Adipocyte (in vitro differentiated cells): Measurements from ENCODE around the gene SAMD11.
"Not testable (repeated sequence)": the region's sequence is repeated elsewhere in the genome, so short reads cannot be mapped to it uniquely, and the experiment has no call there.

Source experiments
- DNase-seq: peaks from one replicate; pipeline ENCODE4 v3.0.0-alpha.2; 2015; ENCODE audit warnings: low read depth
- H3K27me3 ChIP-seq: replicated peaks from 2 replicates; pipeline ENCODE4 v1.7.0; 2013; ENCODE audit warnings: mild to moderate bottlenecking, low read length, moderate library complexity; ENCODE audit not compliant: control insufficient read depth, insufficient read depth
- H3K36me3 ChIP-seq: 2 replicates; pipeline ENCODE4 v1.7.0; 2013; ENCODE audit warnings: low read length, mild to moderate bottlenecking, moderate library complexity; ENCODE audit not compliant: control insufficient read depth, insufficient read depth, severe bottlenecking
- H3K4me1 ChIP-seq: 2 replicates; pipeline ENCODE4 v1.7.0; 2013; ENCODE audit warnings: mild to moderate bottlenecking, low read length, moderate library complexity; ENCODE audit not compliant: control insufficient read depth, insufficient read depth
- H3K4me3 ChIP-seq: 2 replicates; pipeline ENCODE4 v1.7.0; 2013; ENCODE audit warnings: mild to moderate bottlenecking, low read length, moderate library complexity
- H3K9ac ChIP-seq: 2 replicates; pipeline ENCODE4 v1.7.0; 2013; ENCODE audit warnings: mild to moderate bottlenecking, low read length, moderate library complexity
- H3K9me3 ChIP-seq: 2 replicates; pipeline ENCODE4 v1.7.0; 2013; ENCODE audit warnings: mild to moderate bottlenecking, low read length, moderate library complexity; ENCODE audit not compliant: control insufficient read depth

SAMD11 gene

DNA sequence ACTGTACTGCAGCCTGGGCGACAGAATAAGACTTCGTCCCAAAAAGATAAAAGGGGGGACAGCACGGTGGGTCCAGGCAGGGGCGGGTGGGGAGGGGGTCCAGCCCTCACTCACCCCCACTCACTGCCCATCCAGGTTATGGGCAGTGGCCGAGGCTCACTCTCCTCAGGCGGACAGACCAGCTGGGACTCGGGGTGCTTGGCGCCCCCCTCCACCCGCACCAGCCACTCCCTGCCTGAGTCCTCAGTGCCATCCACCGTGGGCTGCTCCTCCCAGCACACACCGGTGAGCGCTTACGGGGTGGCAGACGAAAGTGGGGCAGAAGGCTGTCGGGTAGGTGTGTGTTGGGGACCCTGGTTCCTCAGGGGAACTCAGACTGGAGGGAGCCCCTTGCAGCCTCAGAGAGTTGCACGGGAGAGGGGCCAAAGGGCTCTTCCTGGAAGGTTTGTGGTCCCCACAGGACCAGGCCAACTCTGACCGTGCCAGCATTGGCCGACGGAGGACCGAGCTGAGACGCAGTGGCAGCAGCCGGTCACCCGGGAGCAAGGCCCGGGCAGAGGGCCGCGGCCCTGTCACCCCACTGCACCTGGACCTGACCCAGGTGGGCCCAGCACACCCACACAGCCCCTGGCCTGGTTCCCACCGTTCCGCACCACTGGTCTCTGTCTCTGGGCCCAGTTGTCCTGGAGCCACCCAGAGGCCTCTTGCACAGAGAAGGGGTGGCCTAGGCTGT is 49.2 kb downstream of the SAMD11 start:
- DNase-seq = no peak
- Histone ChIP-seq H3K4me3 (no peak overlapping the region), H3K36me3 (no peaks in the 10 kb centered on the region), H3K4me1 (no peaks in the 10 kb centered on the region), H3K9me3 (no peaks in the 10 kb centered on the region), H3K27me3 (peaks cover 39% of the 10 kb centered on the region), H3K9ac (no peak overlapping the region)

DNA sequence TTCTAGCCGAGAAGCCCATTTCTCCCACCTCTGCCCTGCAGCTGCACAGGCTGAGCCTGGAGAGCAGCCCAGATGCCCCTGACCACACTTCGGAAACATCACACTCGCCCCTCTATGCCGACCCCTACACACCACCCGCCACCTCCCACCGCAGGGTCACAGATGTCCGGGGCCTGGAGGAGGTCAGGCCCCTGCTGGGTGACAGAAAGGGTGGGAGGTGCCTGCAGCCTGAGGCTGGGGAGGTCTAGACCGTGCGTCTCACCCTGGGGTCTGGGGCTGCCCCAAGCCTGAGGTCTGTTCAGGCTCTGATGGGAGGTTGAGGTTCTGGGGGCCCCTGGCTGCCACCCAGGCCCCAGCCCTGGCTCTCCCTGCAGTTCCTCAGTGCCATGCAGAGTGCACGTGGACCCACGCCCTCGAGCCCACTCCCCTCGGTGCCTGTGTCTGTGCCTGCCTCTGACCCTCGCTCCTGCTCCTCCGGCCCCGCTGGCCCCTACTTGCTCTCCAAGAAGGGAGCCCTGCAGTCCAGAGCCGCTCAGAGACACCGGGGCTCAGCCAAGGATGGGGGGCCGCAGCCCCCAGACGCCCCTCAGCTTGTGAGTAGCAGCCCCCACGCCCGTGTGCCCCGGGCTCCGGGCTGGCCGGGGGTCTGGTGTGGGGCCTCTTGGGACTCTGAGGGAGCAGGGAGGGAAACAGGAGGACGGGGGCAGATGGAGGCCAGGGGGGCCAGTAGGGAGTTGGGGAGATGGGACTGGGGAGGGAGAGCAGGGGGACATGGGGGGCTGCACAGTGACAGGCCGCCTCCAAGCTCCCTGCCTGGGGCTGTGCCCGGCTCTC is 50.0 kb downstream of the SAMD11 start:
- DNase-seq = no peak
- Histone ChIP-seq H3K4me3 (no peak overlapping the region), H3K4me1 (no peaks in the 10 kb centered on the region), H3K9ac (no peak overlapping the region), H3K27me3 (peaks cover 31% of the 10 kb centered on the region), H3K36me3 (no peaks in the 10 kb centered on the region), H3K9me3 (no peaks in the 10 kb centered on the region)

DNA sequence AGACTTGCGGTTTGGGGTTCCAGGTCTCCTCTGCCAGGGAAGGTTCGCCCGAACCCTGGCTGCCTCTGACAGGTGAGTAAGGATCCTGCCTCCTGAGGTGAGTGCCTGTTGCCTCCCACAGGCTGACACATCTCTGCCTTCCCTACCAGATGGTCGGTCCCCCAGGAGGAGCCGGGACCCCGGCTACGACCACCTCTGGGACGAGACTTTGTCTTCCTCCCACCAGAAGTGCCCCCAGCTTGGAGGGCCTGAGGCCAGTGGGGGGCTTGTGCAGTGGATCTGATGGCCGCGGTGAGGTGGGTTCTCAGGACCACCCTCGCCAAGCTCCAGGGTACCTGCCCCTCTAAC is 50.5 kb downstream of the SAMD11 start:
- no peak overlapping the region for H3K4me3 ChIP-seq
- no peak overlapping the region for H3K9ac ChIP-seq
- DNase-seq = no peak
- no peaks in the 10 kb centered on the region for H3K9me3 ChIP-seq
- H3K27me3 ChIP-seq = peaks cover 30% of the 10 kb centered on the region
- no peaks in the 10 kb centered on the region for H3K36me3 ChIP-seq
- no peaks in the 10 kb centered on the region for H3K4me1 ChIP-seq

DNA sequence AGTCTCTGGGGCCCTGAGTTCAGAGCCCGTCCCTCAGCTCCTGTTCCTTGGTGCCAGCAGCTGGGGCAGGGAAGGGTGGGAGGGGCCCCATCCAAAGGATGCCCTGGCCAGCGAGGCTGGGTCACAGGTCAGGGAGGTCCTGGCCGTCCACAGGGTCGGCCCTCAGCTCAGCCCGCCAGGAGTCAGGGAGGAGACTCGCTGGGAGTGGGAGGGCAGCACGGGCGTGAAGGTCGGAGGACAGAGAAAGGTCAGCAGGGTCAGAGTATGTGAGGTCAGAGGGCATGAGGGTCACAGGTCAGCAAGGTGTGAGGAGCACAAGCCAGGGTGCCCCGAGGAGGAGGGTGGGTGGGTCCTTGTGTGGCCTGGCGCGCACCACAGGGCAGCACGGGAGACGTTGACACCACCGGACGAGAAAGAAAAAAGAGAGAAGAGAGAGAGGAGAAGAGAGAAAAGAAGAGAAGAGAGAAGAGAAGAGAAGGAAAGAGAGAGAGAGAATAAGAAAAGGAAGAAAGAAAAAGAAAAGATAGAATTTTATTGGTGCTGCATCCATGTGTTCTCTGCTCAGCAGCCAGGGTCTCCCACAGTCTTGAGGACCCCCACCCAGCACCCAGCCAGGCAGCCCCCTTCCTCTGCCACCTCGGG is 51.1 kb downstream of the SAMD11 start:
- no peak overlapping the region for H3K9ac ChIP-seq
- H3K9me3 ChIP-seq = no peaks in the 10 kb centered on the region
- H3K27me3 ChIP-seq = peaks cover 33% of the 10 kb centered on the region
- H3K4me3 ChIP-seq = no peak overlapping the region
- no peaks in the 10 kb centered on the region for H3K36me3 ChIP-seq
- no peaks in the 10 kb centered on the region for H3K4me1 ChIP-seq
- DNase-seq = no peak

DNA sequence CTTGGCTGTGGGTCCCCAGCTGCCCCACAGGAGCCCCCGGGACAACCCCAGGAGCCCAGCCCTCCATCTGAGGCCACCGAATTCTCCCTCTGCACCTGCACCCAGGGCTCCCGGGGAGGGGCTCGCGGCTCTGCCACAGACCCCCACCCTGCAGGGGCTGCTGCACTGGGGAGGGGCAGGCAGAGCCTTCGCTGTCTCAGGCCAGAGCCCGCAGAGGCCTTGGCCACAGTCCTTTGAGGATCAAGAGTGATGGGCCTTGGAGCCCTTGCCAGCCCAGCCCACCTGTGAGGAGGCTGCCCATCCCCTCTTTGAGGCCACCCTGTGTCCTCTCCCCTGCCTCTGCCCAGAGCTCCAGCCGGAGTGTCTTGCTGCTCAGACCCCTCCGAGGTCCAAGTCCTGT is 51.6 kb downstream of the SAMD11 start:
- Histone ChIP-seq H3K9ac (no peak overlapping the region), H3K4me3 (no peak overlapping the region), H3K27me3 (peaks cover 33% of the 10 kb centered on the region), H3K9me3 (no peaks in the 10 kb centered on the region), H3K36me3 (no peaks in the 10 kb centered on the region), H3K4me1 (no peaks in the 10 kb centered on the region)
- DNase-seq = no peak

DNA sequence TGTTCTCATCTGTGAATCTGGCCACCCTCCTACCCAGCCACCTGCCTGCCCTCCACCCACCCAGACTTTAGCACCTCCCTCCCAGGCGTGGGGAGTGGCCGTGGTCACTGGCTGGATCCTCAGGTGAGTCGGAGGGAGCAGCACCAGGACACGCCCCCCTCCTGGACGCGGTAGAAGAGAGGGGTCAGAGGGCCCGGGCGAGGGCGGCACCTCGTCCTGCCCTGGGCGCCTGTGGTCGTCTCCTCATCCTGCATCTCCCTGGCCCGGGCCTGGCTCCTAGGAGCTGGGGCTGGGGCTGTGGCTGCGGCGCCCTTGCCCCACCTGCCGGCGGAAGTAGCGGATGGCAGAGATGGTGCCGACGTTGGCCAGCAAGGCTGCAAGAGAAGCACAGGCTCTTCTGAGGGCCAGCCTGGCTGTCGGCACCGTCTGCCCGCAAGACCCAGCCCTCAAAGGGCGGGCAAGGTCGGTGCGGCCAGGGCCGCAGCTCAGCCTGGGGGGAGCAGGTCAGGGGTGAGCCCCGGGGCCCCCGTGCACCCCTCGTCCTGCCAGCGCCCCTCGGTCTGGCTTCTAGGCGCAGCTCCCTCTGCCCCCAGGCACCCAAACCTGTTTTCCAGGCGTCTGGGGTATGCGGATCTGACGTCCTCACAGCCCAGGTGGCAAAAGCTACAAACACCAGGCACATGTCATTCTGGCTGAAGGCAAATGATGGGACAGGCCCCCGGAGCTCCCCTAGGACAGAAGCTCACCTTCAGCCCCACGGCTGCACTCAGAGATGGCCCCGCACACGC is 52.4 kb downstream of the SAMD11 start:
- Histone ChIP-seq H3K36me3 (no peaks in the 10 kb centered on the region), H3K9ac (no peak overlapping the region), H3K4me3 (no peak overlapping the region), H3K4me1 (no peaks in the 10 kb centered on the region), H3K9me3 (no peaks in the 10 kb centered on the region), H3K27me3 (peaks cover 34% of the 10 kb centered on the region)
- peak; percentile 80 for DNase-seq

DNA sequence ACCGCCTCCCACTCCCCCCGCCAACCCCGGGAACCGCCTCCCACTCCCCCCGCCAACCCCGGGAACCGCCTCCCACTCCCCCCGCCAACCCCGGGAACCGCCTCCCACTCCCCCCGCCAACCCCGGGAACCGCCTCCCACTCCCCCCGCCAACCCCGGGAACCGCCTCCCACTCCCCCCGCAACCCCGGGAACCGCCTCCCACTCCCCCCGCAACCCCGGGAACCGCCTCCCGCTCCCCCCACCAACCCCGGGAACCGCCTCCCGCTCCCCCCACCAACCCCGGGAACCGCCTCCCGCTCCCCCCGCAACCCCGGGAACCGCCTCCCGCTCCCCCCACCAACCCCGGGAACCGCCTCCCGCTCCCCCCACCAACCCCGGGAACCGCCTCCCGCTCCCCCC is 53.1 kb downstream of the SAMD11 start:
- not testable (repeated sequence) for H3K4me3 ChIP-seq, H3K9ac ChIP-seq, H3K4me1 ChIP-seq, DNase-seq, H3K9me3 ChIP-seq, H3K36me3 ChIP-seq
- H3K27me3 ChIP-seq = peaks cover 41% of the 10 kb centered on the region

DNA sequence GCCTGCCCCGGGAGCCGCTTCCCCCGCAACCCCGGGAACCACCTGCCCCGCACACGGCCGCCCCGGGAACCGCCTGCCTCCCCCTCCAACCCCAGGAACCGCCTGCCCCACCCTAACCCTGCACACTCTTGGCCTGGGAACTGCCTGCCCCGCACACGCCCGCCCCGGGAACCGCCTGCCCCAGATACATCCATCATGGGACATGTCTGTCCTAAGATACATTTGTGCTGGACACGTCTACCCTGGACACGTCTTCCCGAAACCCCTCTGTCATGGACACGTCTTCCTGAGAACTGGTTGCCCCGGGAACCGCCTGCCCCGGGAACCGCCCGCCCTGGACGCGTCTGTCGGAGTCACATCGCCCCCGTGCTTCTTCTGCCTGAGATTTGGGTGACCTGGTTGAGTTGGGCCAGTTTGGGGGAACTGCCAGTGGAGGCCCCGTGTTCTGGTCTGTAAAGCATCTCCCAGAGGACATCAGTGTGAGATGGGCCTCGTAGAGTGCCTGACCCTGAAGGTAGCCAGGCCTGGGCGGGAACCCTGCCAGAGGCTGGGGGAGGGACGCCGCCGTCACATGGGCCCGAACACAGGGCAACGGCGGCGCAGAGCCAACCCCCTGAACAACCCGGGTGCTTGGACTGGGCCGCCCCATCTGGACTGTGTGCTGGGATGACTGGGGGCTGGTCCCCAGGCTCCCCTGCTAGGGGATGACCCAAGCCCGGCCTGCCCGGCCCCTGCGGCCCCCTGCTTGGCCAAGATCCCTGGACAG is 54.5 kb downstream of the SAMD11 start:
- Histone ChIP-seq H3K4me1 (no peaks in the 10 kb centered on the region), H3K36me3 (no peaks in the 10 kb centered on the region), H3K4me3 (no peak overlapping the region), H3K9ac (no peak overlapping the region), H3K27me3 (peaks cover 55% of the 10 kb centered on the region), H3K9me3 (no peaks in the 10 kb centered on the region)
- no peak for DNase-seq

DNA sequence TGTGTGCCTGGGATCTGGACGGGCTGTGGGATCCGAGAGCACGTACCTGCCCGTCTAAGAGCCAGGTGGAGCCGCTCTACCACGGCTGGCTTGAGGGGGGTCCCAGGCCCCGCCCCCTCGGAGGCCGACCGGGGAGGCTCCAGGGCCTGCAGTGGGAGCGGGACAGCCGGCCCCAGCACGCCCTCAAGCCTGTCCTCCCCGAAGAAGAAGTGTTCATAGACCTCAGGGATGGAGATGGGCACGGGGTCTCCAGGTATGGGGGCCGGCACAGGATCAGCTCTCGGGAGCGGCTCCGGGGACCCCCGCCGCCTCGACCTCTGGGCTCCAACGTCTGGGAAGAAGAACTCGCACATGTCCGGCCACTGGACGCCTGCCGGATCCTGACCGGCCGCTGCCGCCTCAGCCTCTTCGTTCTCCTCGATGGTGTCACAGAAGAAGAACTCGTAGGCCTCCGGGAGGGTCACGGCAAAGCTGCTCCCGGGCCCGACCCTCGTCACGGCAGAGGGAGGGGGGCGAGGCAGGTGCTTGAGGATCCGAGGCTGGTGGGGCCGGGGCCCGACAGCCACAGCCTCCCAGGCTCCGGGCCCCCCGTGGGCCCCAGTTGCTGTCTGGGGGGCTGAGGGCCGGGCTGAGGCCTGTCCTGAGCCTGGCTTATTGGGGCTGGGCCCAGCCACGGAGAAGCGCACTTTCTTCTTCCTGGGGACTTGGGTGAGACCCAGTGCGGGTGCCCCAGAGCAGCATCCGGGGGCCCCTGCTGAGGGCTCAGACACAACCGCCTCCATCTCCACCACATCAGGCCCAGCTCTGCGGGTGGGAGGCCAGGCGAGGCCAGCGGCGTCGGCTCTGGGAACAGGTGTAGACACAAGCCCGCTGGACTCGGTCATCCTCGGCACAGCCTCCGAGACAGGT is 55.4 kb downstream of the SAMD11 start:
- no peak for DNase-seq

DNA sequence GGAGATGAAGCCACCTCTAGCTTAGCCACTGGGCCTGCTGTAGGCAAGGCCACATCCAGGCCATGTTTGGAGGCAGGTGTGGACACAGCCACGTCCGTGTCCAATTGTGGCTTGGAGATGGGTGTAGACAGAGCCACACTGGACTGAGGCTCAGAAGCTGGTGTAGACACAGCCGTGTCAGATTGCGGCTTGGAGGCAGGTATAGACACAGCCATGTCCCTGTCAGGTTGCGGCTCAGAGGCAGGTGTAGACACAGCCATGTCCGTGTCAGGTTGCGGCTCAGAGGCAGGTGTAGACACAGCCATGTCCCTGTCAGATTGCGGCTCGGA is 56.0 kb downstream of the SAMD11 start:
- Histone ChIP-seq H3K4me3 (no peak overlapping the region), H3K9ac (no peak overlapping the region), H3K9me3 (no peaks in the 10 kb centered on the region), H3K27me3 (peaks cover 55% of the 10 kb centered on the region), H3K4me1 (no peaks in the 10 kb centered on the region), H3K36me3 (no peaks in the 10 kb centered on the region)
- DNase-seq = no peak

More for the DNA sequence above, 55.4 kb downstream of the SAMD11 start:
- H3K4me3 ChIP-seq = no peak overlapping the region
- H3K36me3 ChIP-seq = no peaks in the 10 kb centered on the region
- no peaks in the 10 kb centered on the region for H3K4me1 ChIP-seq
- H3K27me3 ChIP-seq = peaks cover 56% of the 10 kb centered on the region
- no peak overlapping the region for H3K9ac ChIP-seq
- no peaks in the 10 kb centered on the region for H3K9me3 ChIP-seq
